K562 (cell line): Measurements from ENCODE around the gene FRYL. TPM values are rescaled to one million over a fixed set of nuclear protein-coding genes. Genes with fewer than 3 reads are reported as not detected.

ENCODE experiments used
- ATAC-seq: fragments of 200-7000 bp; cut with Tn5 transposase; 3 replicates; pipeline ENCODE4 v1.9.1; 2020; ENCODE audit warnings: moderate library complexity
- BruUV-seq: library from RNA; stranded (reverse); fragments of 400-500 nt; replicated peaks from 2 replicates; lab custom pipeline; 2021; lab: Mats Ljungman, UMichigan
- CTCF ChIA-PET: fragments of 300-600 bp; formaldehyde crosslinking; extraction: SDS; loops from one replicate; lab custom pipeline; 2021; ENCODE audit warnings: low intra/inter-chr PET ratio; lab: Yijun Ruan, JAX
- POLR2A ChIA-PET: fragments of 300-600, 350-650 bp; sonication (Branson Sonifier 250); formaldehyde crosslinking; extraction: SDS; loops from one replicate; lab custom pipeline; 2021; ENCODE audit warnings: antibody characterized with exemption, inconsistent platforms; lab: Yijun Ruan, JAX
- DNase-seq, 4 experiments: peaks; one replicate each; pipeline versions ENCODE4 v3.0.0 to v3.0.0-alpha.2; 2011 to 2018; ENCODE audit warnings: low spot score in 3 of 4, mixed read lengths in 3 of 4; ENCODE audit errors: extremely low read depth in 1 of 4
- FAIRE-seq: peaks from 2 replicates; lab custom pipeline; 2011; peaks lifted over from hg19 to GRCh38; lab: Jason Lieb, UNC
- H2AFZ ChIP-seq: 2 replicates; pipeline ENCODE4 v1.6.0; 2011; ENCODE audit warnings: low read depth, low read length, control low read depth, inconsistent platforms
- H3K27ac ChIP-seq: fragments of 200-600 bp; 3 replicates; pipeline ENCODE4 v1.8.0; 2011; ENCODE audit warnings: low read depth, mild to moderate bottlenecking, control low read depth, inconsistent platforms, low read length, moderate library complexity, mixed read lengths; ENCODE audit errors: extremely low read depth
- H3K27me3 ChIP-seq, 2 experiments: fragments of 300-600 bp in 1 of 2; 2 replicates in 1 of 2; 3 replicates in 1 of 2; pipeline versions ENCODE4 v1.6.0 to v1.8.0; 2011; ENCODE audit warnings: inconsistent platforms in 2 of 2, low read length in 2 of 2, mild to moderate bottlenecking in 1 of 2, mixed read lengths in 1 of 2, moderate library complexity in 1 of 2; ENCODE audit not compliant: control insufficient read depth in 2 of 2, insufficient read depth in 2 of 2
- H3K36me3 ChIP-seq: fragments of 300-600 bp; 3 replicates; pipeline ENCODE4 v1.8.0; 2011; ENCODE audit warnings: mild to moderate bottlenecking, low read length, inconsistent platforms; ENCODE audit not compliant: control insufficient read depth, insufficient read depth
- H3K4me1 ChIP-seq, 2 experiments: fragments of 200-600 bp in 1 of 2; replicated peaks in 1 of 2; 2 replicates in 1 of 2; 3 replicates in 1 of 2; pipeline versions ENCODE4 v1.5.1 to v1.8.0; 2011; ENCODE audit warnings: inconsistent platforms in 2 of 2, low read length in 2 of 2, mild to moderate bottlenecking in 1 of 2, mixed read lengths in 1 of 2, moderate library complexity in 1 of 2; ENCODE audit not compliant: control insufficient read depth in 2 of 2, insufficient read depth in 2 of 2
- H3K4me2 ChIP-seq: 2 replicates; pipeline ENCODE4 v1.6.1; 2011; ENCODE audit warnings: low read length, control low read depth, inconsistent platforms, mixed read lengths; ENCODE audit not compliant: insufficient read depth
- H3K4me3 ChIP-seq: fragments of 200-600 bp; sonication (generic), shearing (Covaris generic); 2 replicates; pipeline ENCODE4 v1.5.1; 2016; ENCODE audit warnings: control low read depth, inconsistent platforms
- H3K79me2 ChIP-seq: fragments of 200-600 bp; 3 replicates; pipeline ENCODE4 v1.8.0; 2011; ENCODE audit warnings: low read length, inconsistent platforms; ENCODE audit not compliant: control insufficient read depth, insufficient read depth
- H3K9ac ChIP-seq, 2 experiments: 2 replicates each; pipeline versions ENCODE4 v1.6.0 to v1.6.1; 2011; ENCODE audit warnings: low read depth in 2 of 2, low read length in 2 of 2, control low read depth in 1 of 2, inconsistent platforms in 1 of 2, mild to moderate bottlenecking in 1 of 2, mixed read lengths in 1 of 2; ENCODE audit not compliant: insufficient read depth in 1 of 2
- H3K9me1 ChIP-seq: one replicate; pipeline ENCODE4 v1.6.0; 2011; ENCODE audit warnings: inconsistent platforms, mild to moderate bottlenecking, low read length, moderate library complexity; ENCODE audit not compliant: control insufficient read depth, insufficient read depth
- H3K9me3 ChIP-seq: replicated peaks from 2 replicates; pipeline ENCODE4 v1.5.1; 2011; ENCODE audit warnings: low read depth, low read length, inconsistent platforms; ENCODE audit not compliant: control insufficient read depth, insufficient read depth
- H4K20me1 ChIP-seq: replicated peaks from 2 replicates; pipeline ENCODE4 v1.6.1; 2011; ENCODE audit warnings: low read length, inconsistent platforms, mixed read lengths; ENCODE audit not compliant: control insufficient read depth, insufficient read depth
- GABPA ChIP-seq: fragments of 200-800 bp; sonication (Bioruptor generic); conservative IDR thresholded peaks from 2 replicates; pipeline ENCODE4 v1.6.1; 2016; ENCODE audit warnings: low read depth, missing genetic modification characterization, missing compliant biosample characterization
- PRDM10 ChIP-seq: fragments of 450-650 bp; IDR thresholded peaks from 2 replicates; pipeline ENCODE4 v1.6.1; 2018; ENCODE audit not compliant: partially characterized antibody
- RBM15 ChIP-seq: fragments of 200-400 bp; formaldehyde crosslinking; IDR thresholded peaks from 2 replicates; pipeline ENCODE4 v1.6.1; 2018; ENCODE audit warnings: mild to moderate bottlenecking, low read length, moderate library complexity; ENCODE audit not compliant: insufficient read depth
- SOX6 ChIP-seq: fragments of 450-650 bp; IDR thresholded peaks from 2 replicates; pipeline ENCODE4 v1.6.1; 2014; ENCODE audit warnings: mild to moderate bottlenecking
- XRCC3 ChIP-seq: fragments of 450-650 bp; IDR thresholded peaks from 2 replicates; pipeline ENCODE4 v1.6.1; 2017; ENCODE audit warnings: mild to moderate bottlenecking, moderate library complexity
- ZBED1 ChIP-seq: IDR thresholded peaks from 2 replicates; pipeline ENCODE4 v1.6.1; 2014
- ZBTB12 ChIP-seq: fragments of 250-450 bp; sonication (Bioruptor Pico); IDR thresholded peaks from 2 replicates; pipeline ENCODE4 v1.4.0; 2020
- ZBTB17 ChIP-seq: fragments of 450-650 bp; formaldehyde crosslinking; IDR thresholded peaks from 2 replicates; pipeline ENCODE4 v1.4.0; 2020; ENCODE audit warnings: mild to moderate bottlenecking
- ZNF280A ChIP-seq: fragments of 450-650 bp; IDR thresholded peaks from 2 replicates; pipeline ENCODE4 v1.6.1; 2018; ENCODE audit warnings: mild to moderate bottlenecking, low read depth; ENCODE audit not compliant: partially characterized antibody
- ZNF609 ChIP-seq: sonication (generic); formaldehyde crosslinking; IDR thresholded peaks from 2 replicates; pipeline ENCODE4 v1.8.1; 2023; ENCODE audit warnings: missing genetic modification reagents, mild to moderate bottlenecking, borderline replicate concordance
- WGBS: fragments of 100-300 bp; shearing (Covaris generic); methylation state at CpG from one replicate; pipeline ENCODE4 v1.1.6; 2016; ENCODE audit warnings: low coverage, mixed read lengths; ENCODE audit not compliant: insufficient coverage; ENCODE audit errors: missing lambda C conversion rate; 5-methylcytosine and 5-hydroxymethylcytosine counted together
- in situ Hi-C: fragments of 300-500 bp; cut with MboI; formaldehyde crosslinking; loops from 4 replicates; pipeline ENCODE4 v1.15.0; 2018; ENCODE audit warnings: inconsistent platforms, mixed read lengths
- intact Hi-C: fragments of 100-400 bp; cut with micrococcal nuclease; formaldehyde crosslinking; loops from 2 replicates; pipeline ENCODE4 v1.14.2; 2022
- polyA plus RNA-seq, 8 experiments: library from polyadenylated mRNA; depleted of rRNA in 4 of 8; stranded (reverse) in 5 of 8; unstranded in 3 of 8; fragments of >200 nt; fragmentation: Nextera tagmentation in 2 of 8; fragmentation: Illumina TruSeq in 1 of 8; extraction: Ambion mirVana in 2 of 8; extraction: Trizol in 1 of 8; gene quantifications; 2 replicates each; pipeline versions ENCODE4 v1.2.1 to v1.2.3, GENCODE V29; 2011 to 2014; ENCODE audit warnings: inconsistent platforms in 1 of 8, missing spikeins in 1 of 8
- total RNA-seq, 7 experiments: library from RNA; depleted of rRNA in 6 of 7; stranded (reverse); fragments of >200 nt in 6 of 7; fragmentation: Illumina TruSeq in 2 of 7; extraction: Trizol in 2 of 7; gene quantifications; 2 replicates each; pipeline versions ENCODE4 v1.2.1 to v1.2.3, GENCODE V29; 2011 to 2021; ENCODE audit warnings: low replicate concordance in 1 of 7

FRYL gene
- total and polyA plus RNA-seq, 9 of the 15 experiments (the other 6 are each of a cell fraction or from before 2014, with no cell fraction given) = 7.2 to 34.9 (median 15.9) TPM

GRCh38 chr4:48753159-48753558 lies 26.9 kb downstream of the FRYL start:
- CTCF ChIA-PET = no interaction called here
- intact Hi-C loops (no loop called here), in situ Hi-C loops (no loop called here)
- H3K36me3 ChIP-seq = no peaks in the 10 kb centered on the region
- no peak for ATAC-seq
- no peaks in the 10 kb centered on the region for H3K27me3 ChIP-seq
- FAIRE-seq = no peak
- H3K9me1 ChIP-seq = no peaks in the 10 kb centered on the region
- no peak overlapping the region for H3K4me2 ChIP-seq
- H4K20me1 ChIP-seq = 0 out of 2 replicates have a peak, but pooled peaks cover 18% of the 10 kb centered on the region
- H3K4me3 ChIP-seq = no peak overlapping the region
- H2AFZ ChIP-seq = no peak overlapping the region
- H3K9me3 ChIP-seq = no peaks in the 10 kb centered on the region
- no peak overlapping the region for H3K27ac ChIP-seq
- DNase-seq = no peak
- 81% methylated on average over 1 of the region's 1 CpG for WGBS
- H3K79me2 ChIP-seq = peaks cover 67% of the 10 kb centered on the region
- H3K4me1 ChIP-seq = peaks cover 6 to 19% of the 10 kb centered on the region in 2 experiments; a peak in 4 of 5 replicates
- POLR2A ChIA-PET = interaction anchor here (0.7 to 1.9 kb wide), 2 partner anchors 11 to 26 kb away, joined by 3 to 4 read pairs; no protein-coding TSS in a partner anchor
- no TSS peak for BruUV-seq
- H3K9ac ChIP-seq = no peak overlapping the region
- TF ChIP-seq PRDM10 (no peak), SOX6 (no peak), RBM15 (no peak), GABPA (tag) (no peak), ZNF609 (CRISPR knock-in tag) (no peak), ZBTB12 (no peak), ZNF280A (no peak), XRCC3 (no peak), ZBED1 (no peak), ZBTB17 (no peak)
